A549 treated with GW870086 at 1 μM for 4 hours (cell line): ENCODE results near the gene TSC22D1. TPM values are rescaled to one million over a fixed set of nuclear protein-coding genes. Genes with fewer than 3 reads are reported as not detected.

Experiments
- total RNA-seq: library from RNA; stranded (reverse); fragments of 200-300 nt; extraction: Qiagen RNA extraction; gene quantifications from 5 replicates; pipeline ENCODE4 v1.2.3, GENCODE V29; 2022; ENCODE audit warnings: low read depth

Gene TSC22D1
- 46.6 to 56.5 TPM (median 55.5 TPM) in 5 replicates for total RNA-seq

DNA sequence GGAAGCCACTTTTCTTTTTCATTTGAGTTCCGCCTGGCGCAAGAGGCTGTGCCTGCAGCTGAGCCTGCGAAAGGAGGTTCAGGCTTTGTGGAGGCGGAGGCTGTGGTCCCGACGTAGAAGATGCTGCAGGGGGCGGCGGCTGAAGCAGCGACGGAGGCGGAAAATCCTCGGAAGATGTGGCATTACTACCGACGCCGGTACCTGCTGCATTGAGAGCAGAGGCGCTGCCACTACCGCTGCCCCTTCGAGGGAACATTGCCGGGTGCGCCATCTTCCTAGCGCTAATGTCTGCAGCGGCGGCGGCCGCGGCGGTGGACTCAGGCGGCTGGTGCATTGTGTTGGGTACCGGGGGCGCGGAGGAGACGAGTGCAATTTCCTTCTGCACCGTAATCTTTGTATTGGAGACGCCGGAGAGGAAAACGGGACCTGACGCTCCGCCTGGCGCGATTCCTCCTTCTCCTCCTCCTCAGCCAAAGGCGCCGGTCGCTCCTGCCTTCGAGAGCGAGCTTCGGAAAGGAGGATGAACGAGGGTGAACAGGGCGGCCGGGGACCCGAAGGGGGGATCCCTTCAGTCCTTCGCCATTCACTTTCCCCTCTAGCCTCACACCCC is at the start of gene TSC22D1:
Gene TSC22D1, minus strand, starts transcription at position 590 of the 610 bp plus-strand sequence. Its CDS starts 256 bp downstream, at position 334.

Other genes starting within 250 kb of the TSC22D1 start
- gene SERP2, start 202.5 kb downstream of the TSC22D1 start, total RNA-seq = not detected in 5 replicates